A673 (cell line): ENCODE results near the gene GDPD5.

Experiments
- CTCF ChIP-seq: fragments of 300-800, 200-600 bp; sonication (generic); conservative IDR thresholded peaks from 2 replicates; pipeline ENCODE4 v1.5.1; 2017; ENCODE audit warnings: low read depth, mild to moderate bottlenecking, antibody characterized with exemption, low read length, moderate library complexity, mixed read lengths
- EZH2 ChIP-seq: fragments of 200-600 bp; sonication (generic); IDR thresholded peaks from 2 replicates; pipeline ENCODE4 v1.6.1; 2017; ENCODE audit warnings: borderline replicate concordance, low read depth, mild to moderate bottlenecking, mixed read lengths, antibody characterized with exemption, low read length; ENCODE audit not compliant: poor library complexity, severe bottlenecking

DNA sequence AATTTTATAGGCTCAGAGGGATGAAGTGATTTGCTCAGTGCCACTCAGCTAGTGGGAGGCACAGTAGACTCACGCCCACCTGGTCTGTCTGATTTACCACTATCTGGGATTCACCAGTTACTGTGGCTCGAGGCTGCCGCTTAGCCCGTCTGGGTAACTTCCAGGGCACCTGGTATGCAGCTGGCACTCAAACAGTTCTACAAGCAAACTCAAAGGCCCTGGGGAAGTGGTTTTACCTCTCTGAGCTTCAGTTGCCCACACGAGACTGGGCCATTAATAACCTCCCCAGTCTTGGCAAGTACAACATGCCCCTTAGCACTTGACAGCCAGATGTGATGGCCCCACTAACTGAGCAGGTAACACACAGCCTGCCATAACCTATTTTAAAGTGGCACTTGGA, 2.6 kb downstream of the GDPD5 start:
- TF ChIP-seq CTCF (no peak), EZH2 (no peak)
